ENCODE data around the gene BPI. TPM values are rescaled to one million over a fixed set of nuclear protein-coding genes. Genes with fewer than 3 reads are reported as not detected.

Gene BPI
- total and polyA plus RNA-seq, 3 donors from 2014 or later: 9.3 to 29.0 (median 17.5) TPM

DNA sequence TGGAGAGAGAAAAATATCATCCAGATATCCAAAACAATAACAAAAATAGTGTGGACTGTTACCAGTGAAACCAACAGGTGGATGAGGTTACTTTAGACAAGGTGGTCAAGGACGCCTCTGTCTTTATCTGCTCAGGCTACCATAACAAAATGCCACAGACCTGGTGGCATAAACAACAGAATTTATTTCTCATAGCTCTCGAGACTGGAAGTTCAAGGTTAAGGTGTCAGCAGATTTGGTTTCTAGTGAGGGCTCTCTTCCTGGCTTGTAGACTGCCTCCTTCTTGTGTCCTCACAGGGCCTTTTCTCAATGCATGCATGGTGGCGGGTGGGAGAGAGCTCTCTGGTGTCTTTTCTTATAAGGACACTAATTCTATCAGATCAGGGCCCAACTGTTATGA lies 21.2 kb downstream of the BPI start:
- WGBS, 2 donors: 68 to 70% methylated on average over 3 of the region's 3 CpGs
- Histone ChIP-seq H3K36me3 (ENCODE audit: low read depth, missing control alignments) (no peaks in the 10 kb centered on the region), H3K9me3 (no peaks in the 10 kb centered on the region), H3K4me1 (no peaks in the 10 kb centered on the region), H3K4me3 (no peak overlapping the region), H3K27me3 (no peaks in the 10 kb centered on the region), H3K27ac (no peak overlapping the region)
- intact Hi-C loops (cut with DNase I; ENCODE audit: low total_unique reads): no loop called here
- TF ChIP-seq, protein P1, sequence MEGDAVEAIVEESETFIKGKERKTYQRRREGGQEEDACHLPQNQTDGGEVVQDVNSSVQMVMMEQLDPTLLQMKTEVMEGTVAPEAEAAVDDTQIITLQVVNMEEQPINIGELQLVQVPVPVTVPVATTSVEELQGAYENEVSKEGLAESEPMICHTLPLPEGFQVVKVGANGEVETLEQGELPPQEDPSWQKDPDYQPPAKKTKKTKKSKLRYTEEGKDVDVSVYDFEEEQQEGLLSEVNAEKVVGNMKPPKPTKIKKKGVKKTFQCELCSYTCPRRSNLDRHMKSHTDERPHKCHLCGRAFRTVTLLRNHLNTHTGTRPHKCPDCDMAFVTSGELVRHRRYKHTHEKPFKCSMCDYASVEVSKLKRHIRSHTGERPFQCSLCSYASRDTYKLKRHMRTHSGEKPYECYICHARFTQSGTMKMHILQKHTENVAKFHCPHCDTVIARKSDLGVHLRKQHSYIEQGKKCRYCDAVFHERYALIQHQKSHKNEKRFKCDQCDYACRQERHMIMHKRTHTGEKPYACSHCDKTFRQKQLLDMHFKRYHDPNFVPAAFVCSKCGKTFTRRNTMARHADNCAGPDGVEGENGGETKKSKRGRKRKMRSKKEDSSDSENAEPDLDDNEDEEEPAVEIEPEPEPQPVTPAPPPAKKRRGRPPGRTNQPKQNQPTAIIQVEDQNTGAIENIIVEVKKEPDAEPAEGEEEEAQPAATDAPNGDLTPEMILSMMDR (IDR thresholded peaks at IDR 0.05): no peak
- TF ChIP-seq POLR2A (IDR thresholded peaks at IDR 0.05): no peak
- no peak for DNase-seq

GRCh38 chr20:38325905-38326304 lies 21.9 kb downstream of the BPI start:
- no peak for DNase-seq
- Histone ChIP-seq H3K4me3 (no peak overlapping the region), H3K9me3 (no peaks in the 10 kb centered on the region), H3K27ac (no peak overlapping the region), H3K27me3 (no peaks in the 10 kb centered on the region), H3K36me3 (ENCODE audit: low read depth, missing control alignments) (no peaks in the 10 kb centered on the region), H3K4me1 (no peaks in the 10 kb centered on the region)
- TF ChIP-seq, protein P1 (IDR thresholded peaks at IDR 0.05): no peak
- TF ChIP-seq POLR2A (IDR thresholded peaks at IDR 0.05): no peak
- 91 to 97% methylated on average over 3 of the region's 3 CpGs for WGBS, 2 donors
- intact Hi-C loops (cut with DNase I; ENCODE audit: low total_unique reads): no loop called here

DNA sequence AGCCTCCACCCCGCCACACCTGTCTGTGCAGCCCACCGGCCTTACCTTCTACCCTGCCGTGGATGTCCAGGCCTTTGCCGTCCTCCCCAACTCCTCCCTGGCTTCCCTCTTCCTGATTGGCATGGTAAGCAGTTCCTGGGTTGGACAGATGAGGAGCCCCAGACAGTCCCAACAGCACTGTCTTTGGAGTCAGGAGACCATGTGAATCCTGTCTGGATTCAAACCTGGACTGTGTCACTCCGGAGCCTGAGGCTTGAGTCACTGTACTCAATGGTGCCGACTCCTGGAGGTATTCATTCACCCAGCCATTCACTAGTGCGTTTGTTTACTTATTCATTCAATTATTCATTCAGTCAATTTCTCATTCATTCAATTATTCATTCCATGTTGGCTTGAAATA lies 22.4 kb downstream of the BPI start:
- no peak for DNase-seq
- Histone ChIP-seq H3K27ac (no peak overlapping the region), H3K27me3 (no peaks in the 10 kb centered on the region), H3K4me3 (no peak overlapping the region), H3K36me3 (ENCODE audit: low read depth, missing control alignments) (no peaks in the 10 kb centered on the region), H3K9me3 (no peaks in the 10 kb centered on the region), H3K4me1 (no peaks in the 10 kb centered on the region)
- TF ChIP-seq POLR2A (IDR thresholded peaks at IDR 0.05): no peak
- TF ChIP-seq, protein P1 (IDR thresholded peaks at IDR 0.05): no peak
- 97 to 98% methylated on average over 7 of the region's 7 CpGs for WGBS, 2 donors
- intact Hi-C loops (cut with DNase I; ENCODE audit: low total_unique reads): no loop called here

DNA sequence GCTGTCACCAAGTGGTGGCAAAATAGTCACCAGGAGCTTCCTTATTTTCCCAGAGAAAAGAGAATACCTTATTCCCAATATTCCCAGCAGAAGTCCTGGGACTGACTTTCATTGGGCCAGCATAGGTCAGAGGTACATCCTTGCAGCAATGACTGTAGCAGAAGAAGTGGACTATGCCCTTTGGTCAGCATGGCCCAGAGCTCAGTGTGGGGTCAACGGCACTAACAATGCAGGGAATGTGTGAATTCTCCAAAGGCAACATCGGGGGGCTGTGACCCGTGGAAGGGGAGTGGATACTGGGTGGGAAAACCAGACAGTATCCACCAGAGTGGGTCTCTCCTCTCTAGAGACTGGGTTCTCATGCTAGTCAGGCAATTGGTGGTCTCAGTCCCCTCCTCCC lies 26.7 kb downstream of the BPI start:
- DNase-seq: no peak
- WGBS, 2 donors: 72 to 79% methylated on average over 3 of the region's 3 CpGs
- Histone ChIP-seq H3K9me3 (no peaks in the 10 kb centered on the region), H3K4me1 (no peaks in the 10 kb centered on the region), H3K27me3 (no peaks in the 10 kb centered on the region), H3K27ac (no peak overlapping the region), H3K36me3 (ENCODE audit: low read depth, missing control alignments) (no peaks in the 10 kb centered on the region), H3K4me3 (no peak overlapping the region)
- TF ChIP-seq POLR2A (IDR thresholded peaks at IDR 0.05): no peak
- TF ChIP-seq, protein P1 (IDR thresholded peaks at IDR 0.05): no peak
- intact Hi-C loops (cut with DNase I; ENCODE audit: low total_unique reads): no loop called here

- Histone ChIP-seq H3K36me3 (ENCODE audit: low read depth, missing control alignments) (no peaks in the 10 kb centered on the region), H3K4me1 (no peaks in the 10 kb centered on the region), H3K4me3 (no peak overlapping the region), H3K9me3 (no peaks in the 10 kb centered on the region), H3K27me3 (no peaks in the 10 kb centered on the region), H3K27ac (no peak overlapping the region)
- DNase-seq: no peak
- no peak for TF ChIP-seq POLR2A (IDR thresholded peaks at IDR 0.05)
- TF ChIP-seq, protein P1 (IDR thresholded peaks at IDR 0.05): no peak
- intact Hi-C loops (cut with DNase I; ENCODE audit: low total_unique reads): no loop called here
Measured at GRCh38 chr20:38331245-38331644, 27.3 kb downstream of the BPI start.
